GM19240 (cell line): ENCODE data around the gene TSGA10IP.

ENCODE experiments used
- DNase-seq: peaks from one replicate; pipeline ENCODE4 v3.0.0; 2011; ENCODE audit warnings: low spot score; ENCODE audit not compliant: insufficient read length

TSGA10IP gene

GRCh38 chr11:65973439-65974110, 28.3 kb downstream of the TSGA10IP start:
- DNase-seq = no peak

GRCh38 chr11:65975771-65976170, 30.5 kb downstream of the TSGA10IP start:
- no peak for DNase-seq

GRCh38 chr11:65976216-65977176, 31.2 kb downstream of the TSGA10IP start:
- DNase-seq = no peak

- no peak for DNase-seq
Observed at GRCh38 chr11:65977621-65978390, 32.5 kb downstream of the TSGA10IP start.

GRCh38 chr11:65978391-65979238, 33.3 kb downstream of the TSGA10IP start:
- DNase-seq = no peak

- no peak for DNase-seq
Observed at GRCh38 chr11:65979261-65979759, 34.0 kb downstream of the TSGA10IP start.

- no peak for DNase-seq
Observed at GRCh38 chr11:65981101-65981740, 35.9 kb downstream of the TSGA10IP start.

- DNase-seq = no peak
Observed at GRCh38 chr11:65981972-65982823, 36.9 kb downstream of the TSGA10IP start.

- DNase-seq = no peak
Observed at GRCh38 chr11:65982824-65983588, 37.7 kb downstream of the TSGA10IP start.

- DNase-seq = no peak
Observed at GRCh38 chr11:65983589-65983987, 38.3 kb downstream of the TSGA10IP start.

GRCh38 chr11:65987336-65987735, 42.1 kb downstream of the TSGA10IP start:
- DNase-seq = no peak

- DNase-seq = peak; percentile 92
Observed at GRCh38 chr11:65988791-65989592, 43.7 kb downstream of the TSGA10IP start.

- no peak for DNase-seq
Observed at GRCh38 chr11:65992056-65992455, 46.8 kb downstream of the TSGA10IP start.

- no peak for DNase-seq
Observed at GRCh38 chr11:65997286-65997685, 52.0 kb downstream of the TSGA10IP start.

GRCh38 chr11:66001942-66002647, 56.8 kb downstream of the TSGA10IP start, which contains the start of the genes BANF1 and EIF1AD:
Gene BANF1, plus strand, starts transcription at chr11:66002503. Its CDS starts 748 bp downstream, at chr11:66003251.
Gene EIF1AD, minus strand, starts transcription at chr11:66002157. Its CDS starts 1,768 bp downstream, at chr11:66000389.
- peak; percentile 91 for DNase-seq

- DNase-seq = peak; percentile 67
Observed at GRCh38 chr11:66002648-66003225, 57.5 kb downstream of the TSGA10IP start.
